H1 (cell line): ENCODE results near the gene SMG5. TPM values are rescaled to one million over a fixed set of nuclear protein-coding genes. Genes with fewer than 3 reads are reported as not detected.

ENCODE experiments used
- NRF1 ChIP-seq: IDR thresholded peaks from 2 replicates; pipeline ENCODE4 v1.6.1; 2011; ENCODE audit warnings: mild to moderate bottlenecking, low read depth, low read length, improper control_type of control experiment
- RNF2 ChIP-seq: fragments of 200-900, 300-1000 bp; sonication (generic); IDR thresholded peaks from 2 replicates; pipeline ENCODE4 v1.7.1; 2016; ENCODE audit warnings: borderline replicate concordance, low read depth, mild to moderate bottlenecking, antibody characterized with exemption, low read length; ENCODE audit not compliant: poor library complexity, severe bottlenecking; ENCODE audit errors: missing control alignments
- TAF7 ChIP-seq: optimal IDR thresholded peaks from 2 replicates; pipeline ENCODE3; 2011; ENCODE audit warnings: low read depth, mild to moderate bottlenecking, inconsistent platforms, low read length, moderate library complexity, borderline replicate concordance
- polyA plus RNA-seq, 7 experiments: library from polyadenylated mRNA; depleted of rRNA in 3 of 7; stranded (reverse) in 5 of 7; unstranded in 2 of 7; fragments of >200 nt in 5 of 7; fragments of 200-250 nt in 2 of 7; gene quantifications; 1 replicate in 5 of 7; 2 replicates in 1 of 7; 4 replicates in 1 of 7; pipeline versions ENCODE4 v1.2.1 to v1.2.3, GENCODE V29; 2011 to 2013; ENCODE audit warnings: missing spikeins in 2 of 7, mixed read lengths in 2 of 7
- total RNA-seq: library from RNA; stranded (reverse); fragmentation: NEBNext Ultra II Directional; extraction: Animal tissue kit (Norgen Biotek cat#: 25700); gene quantifications from 2 replicates; pipeline ENCODE4 v1.2.1, GENCODE V29; 2021

Gene SMG5
- total and polyA plus RNA-seq, 2 of the 8 experiments (the other 6 are each of a cell fraction or from before 2014, with no cell fraction given), result 32.7 to 98.0 TPM

DNA sequence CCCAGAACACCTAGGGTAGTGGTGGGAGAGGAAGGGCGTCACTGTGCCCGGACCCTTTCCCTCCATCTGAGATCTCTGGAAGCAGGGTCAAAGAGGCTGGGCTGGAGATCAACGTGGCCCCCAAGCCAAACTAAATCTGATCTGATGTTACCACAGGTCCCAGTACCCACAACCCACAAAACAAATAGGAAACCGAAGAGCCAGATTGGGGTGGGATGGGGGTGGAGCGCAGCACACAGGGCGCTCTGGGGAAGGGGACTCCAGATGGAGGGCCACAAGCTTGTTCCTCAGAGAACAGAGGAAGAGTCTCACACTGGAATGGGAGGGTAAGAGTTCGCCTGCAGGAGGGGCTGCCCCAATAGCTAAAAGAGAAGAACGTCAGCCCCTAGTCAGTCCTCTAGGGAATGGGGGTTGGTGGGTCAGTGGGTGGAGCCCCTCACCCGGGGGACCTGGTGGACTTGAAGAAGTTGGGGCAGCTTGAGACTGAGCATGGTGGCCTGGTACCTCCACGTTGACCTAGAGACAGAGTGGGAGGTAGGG, 36.3 kb downstream of the SMG5 start (continued):
- TF ChIP-seq RNF2 (no peak), NRF1 (no peak), TAF7 (no peak)
- TF ChIP-seq, all 59 proteins: peak for 0
